ENCODE data around the gene TIMM10B. TPM values are rescaled to one million over a fixed set of nuclear protein-coding genes. Genes with fewer than 3 reads are reported as not detected.
"Not testable (repeated sequence)": the region's sequence is repeated elsewhere in the genome, so short reads cannot be mapped to it uniquely, and the experiment has no call there.

TIMM10B gene
- total and polyA plus RNA-seq, 9 of the 15 experiments (the other 6 are each of a cell fraction or from before 2014, with no cell fraction given): 43.2 to 163 (median 57.0) TPM

- H3K4me1 ChIP-seq (replicated peaks in 1 of 2; ENCODE audit: control insufficient read depth in 2 of 2, insufficient read depth in 2 of 2, low read length in 2 of 2); ATAC-seq; CTCF ChIA-PET (ENCODE audit: low intra/inter-chr PET ratio); H3K9ac ChIP-seq (ENCODE audit: insufficient read depth in 1 of 2, low read depth in 2 of 2, low read length in 2 of 2); H3K4me3 ChIP-seq; FAIRE-seq; H3K79me2 ChIP-seq (ENCODE audit: control insufficient read depth, insufficient read depth, low read length); BruUV-seq (replicated peaks); H3K9me1 ChIP-seq (ENCODE audit: control insufficient read depth, insufficient read depth, low read length); intact Hi-C loops (cut with micrococcal nuclease); in situ Hi-C loops (cut with MboI); DNase-seq (ENCODE audit: extremely low read depth in 1 of 4, low spot score in 3 of 4); H3K4me2 ChIP-seq (ENCODE audit: insufficient read depth, low read length); H3K27ac ChIP-seq (ENCODE audit: extremely low read depth, low read depth, low read length); H2AFZ ChIP-seq (ENCODE audit: low read depth, low read length); H3K9me3 ChIP-seq (replicated peaks; ENCODE audit: control insufficient read depth, insufficient read depth, low read depth, low read length); H3K36me3 ChIP-seq (ENCODE audit: control insufficient read depth, insufficient read depth, low read length); H4K20me1 ChIP-seq (replicated peaks; ENCODE audit: control insufficient read depth, insufficient read depth, low read length); H3K27me3 ChIP-seq (ENCODE audit: control insufficient read depth in 2 of 2, insufficient read depth in 2 of 2, low read length in 2 of 2): not testable (repeated sequence)
- TF ChIP-seq AFF1 (IDR thresholded peaks at IDR 0.05; ENCODE audit: low read depth in 1 of 2, partially characterized antibody in 2 of 2): peak in 1 of 2 experiments; percentile 93
- 80% methylated on average over 3 of the region's 3 CpGs for WGBS (ENCODE audit: insufficient coverage, low coverage, missing lambda C conversion rate)
- POLR2A ChIA-PET: interaction anchor here (1.2 kb wide), 1 partner anchor 17 kb away, joined by 4 read pairs; no protein-coding TSS in a partner anchor
Observed at GRCh38 chr11:6521946-6522345, 40.6 kb downstream of the TIMM10B start.
